ENCODE results near the gene PAPPA.

Gene PAPPA

DNA sequence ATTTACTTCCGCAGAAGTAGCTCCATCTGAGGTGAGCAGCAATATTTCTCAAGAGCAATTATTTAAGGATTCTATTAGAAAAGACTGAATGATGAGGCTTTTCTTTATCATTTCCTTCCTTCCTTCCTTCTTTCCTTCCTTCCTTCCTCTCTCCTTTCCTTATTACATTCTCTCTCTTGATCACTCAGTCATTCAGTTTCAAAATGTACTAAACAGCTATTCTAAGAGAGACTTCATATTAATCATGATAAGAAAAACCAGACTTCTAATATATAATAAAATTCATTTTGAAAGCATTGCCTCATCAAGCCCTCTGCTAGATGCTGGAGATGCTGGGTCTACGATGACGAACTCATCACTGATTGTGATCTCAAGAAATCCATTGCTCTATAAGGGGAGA is 30.4 kb upstream of the PAPPA start:
- TF ChIP-seq, protein P1, sequence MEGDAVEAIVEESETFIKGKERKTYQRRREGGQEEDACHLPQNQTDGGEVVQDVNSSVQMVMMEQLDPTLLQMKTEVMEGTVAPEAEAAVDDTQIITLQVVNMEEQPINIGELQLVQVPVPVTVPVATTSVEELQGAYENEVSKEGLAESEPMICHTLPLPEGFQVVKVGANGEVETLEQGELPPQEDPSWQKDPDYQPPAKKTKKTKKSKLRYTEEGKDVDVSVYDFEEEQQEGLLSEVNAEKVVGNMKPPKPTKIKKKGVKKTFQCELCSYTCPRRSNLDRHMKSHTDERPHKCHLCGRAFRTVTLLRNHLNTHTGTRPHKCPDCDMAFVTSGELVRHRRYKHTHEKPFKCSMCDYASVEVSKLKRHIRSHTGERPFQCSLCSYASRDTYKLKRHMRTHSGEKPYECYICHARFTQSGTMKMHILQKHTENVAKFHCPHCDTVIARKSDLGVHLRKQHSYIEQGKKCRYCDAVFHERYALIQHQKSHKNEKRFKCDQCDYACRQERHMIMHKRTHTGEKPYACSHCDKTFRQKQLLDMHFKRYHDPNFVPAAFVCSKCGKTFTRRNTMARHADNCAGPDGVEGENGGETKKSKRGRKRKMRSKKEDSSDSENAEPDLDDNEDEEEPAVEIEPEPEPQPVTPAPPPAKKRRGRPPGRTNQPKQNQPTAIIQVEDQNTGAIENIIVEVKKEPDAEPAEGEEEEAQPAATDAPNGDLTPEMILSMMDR (IDR thresholded peaks at IDR 0.05; ENCODE audit: insufficient read depth, low read depth, low read length, missing control alignments): no peak
- no peak for DNase-seq (ENCODE audit: low read depth)
- H3K4me3 ChIP-seq (ENCODE audit: low read length): no peak overlapping the region

DNA sequence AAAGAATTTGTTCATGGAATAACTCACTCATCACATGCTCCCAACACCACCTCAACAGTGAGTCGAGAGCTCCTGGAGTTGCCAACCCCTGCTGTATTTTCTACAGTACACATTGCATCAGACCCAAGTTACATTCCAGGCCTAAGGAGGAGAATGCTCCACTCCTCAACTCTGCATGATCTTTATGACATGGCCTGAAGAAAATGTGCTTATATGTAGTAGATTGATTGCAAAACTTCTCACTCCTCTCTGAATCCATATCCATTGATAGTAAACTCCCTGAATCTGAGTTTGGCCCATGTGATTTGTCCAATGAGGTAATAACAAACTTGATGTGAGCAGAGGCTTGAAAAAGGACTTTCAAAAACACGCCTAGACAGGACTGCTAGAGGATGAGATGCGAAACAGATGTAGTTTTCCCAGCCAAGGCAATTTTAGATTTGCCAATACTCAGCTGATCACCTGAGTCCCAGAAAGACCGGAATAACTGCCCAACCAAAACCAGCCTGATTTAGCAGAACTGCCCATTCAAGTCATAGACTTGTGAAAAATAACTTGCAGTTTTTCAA is 29.0 kb upstream of the PAPPA start:
- no peak overlapping the region for H3K4me3 ChIP-seq (ENCODE audit: low read length)
- DNase-seq (ENCODE audit: low read depth): peak; percentile 93
- TF ChIP-seq, protein P1 (IDR thresholded peaks at IDR 0.05; ENCODE audit: insufficient read depth, low read depth, low read length, missing control alignments): no peak

DNA sequence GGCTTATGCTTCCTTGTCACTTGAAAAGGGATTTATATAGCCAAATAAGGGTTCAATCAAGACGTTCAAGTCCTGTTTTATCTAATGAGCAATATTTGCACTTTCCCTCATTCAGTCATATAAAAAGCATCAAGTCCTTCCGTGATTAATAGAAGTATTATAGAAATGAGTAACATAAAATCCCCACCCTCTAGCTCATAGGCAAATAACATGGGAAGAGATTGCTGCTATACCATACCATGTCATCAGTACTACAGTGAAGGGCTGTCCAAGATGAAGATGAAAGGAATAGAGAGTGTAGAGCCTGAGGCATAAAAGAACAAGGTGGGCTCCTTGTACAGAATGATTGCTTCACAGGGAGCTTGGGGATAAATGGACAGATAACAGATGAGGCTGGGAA is 20.4 kb upstream of the PAPPA start:
- H3K4me3 ChIP-seq (ENCODE audit: low read length): no peak overlapping the region
- peak; percentile 20 for DNase-seq (ENCODE audit: low read depth)
- TF ChIP-seq, protein P1 (IDR thresholded peaks at IDR 0.05; ENCODE audit: insufficient read depth, low read depth, low read length, missing control alignments): no peak

DNA sequence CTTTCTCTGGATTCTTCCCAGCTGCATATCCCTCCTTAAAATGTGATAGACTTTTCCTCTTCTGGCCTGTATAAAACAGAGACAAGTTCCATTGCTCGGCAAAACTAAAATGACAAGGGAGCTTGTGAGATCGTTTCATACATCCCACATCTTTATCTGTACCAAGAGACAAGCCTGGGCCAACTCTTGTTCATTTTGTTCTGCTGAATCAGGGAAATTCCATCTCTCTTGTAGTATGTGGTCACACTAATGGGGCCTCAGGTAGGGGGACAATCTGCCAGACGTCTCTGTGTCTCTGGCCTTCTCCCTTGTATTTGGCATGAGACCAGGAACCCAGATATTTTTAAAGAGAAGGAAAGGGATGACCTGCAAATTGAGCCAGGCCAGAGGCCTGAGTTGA is 18.6 kb upstream of the PAPPA start:
- no peak for DNase-seq (ENCODE audit: low read depth)
- TF ChIP-seq, protein P1 (IDR thresholded peaks at IDR 0.05; ENCODE audit: insufficient read depth, low read depth, low read length, missing control alignments): no peak
- H3K4me3 ChIP-seq (ENCODE audit: low read length): no peak overlapping the region

DNA sequence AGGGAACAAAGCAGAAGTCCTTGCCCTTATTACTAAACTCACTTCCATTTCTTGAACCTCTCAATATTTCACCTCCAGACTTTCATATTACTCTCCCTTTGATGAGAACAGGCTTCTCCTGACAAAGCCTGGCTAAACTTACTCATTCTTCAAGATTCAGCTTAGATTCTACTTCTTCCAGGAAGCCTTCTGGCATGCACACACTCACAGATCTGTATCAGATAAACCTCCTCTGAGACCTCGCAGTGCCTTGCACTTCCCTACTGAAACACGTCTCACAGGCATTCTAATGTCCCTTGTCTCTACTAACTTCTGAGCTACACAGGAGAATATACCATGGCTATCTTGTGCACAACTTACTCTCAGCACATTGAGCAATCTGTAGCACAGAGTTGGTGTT is 16.6 kb upstream of the PAPPA start:
- no peak for DNase-seq (ENCODE audit: low read depth)
- no peak overlapping the region for H3K4me3 ChIP-seq (ENCODE audit: low read length)
- TF ChIP-seq, protein P1 (IDR thresholded peaks at IDR 0.05; ENCODE audit: insufficient read depth, low read depth, low read length, missing control alignments): no peak

GRCh38 chr9:116137581-116137980 is 16.0 kb upstream of the PAPPA start:
- H3K4me3 ChIP-seq (ENCODE audit: low read length): no peak overlapping the region
- TF ChIP-seq, protein P1 (IDR thresholded peaks at IDR 0.05; ENCODE audit: insufficient read depth, low read depth, low read length, missing control alignments): no peak
- no peak for DNase-seq (ENCODE audit: low read depth)

GRCh38 chr9:116141864-116142561 is 11.6 kb upstream of the PAPPA start:
- TF ChIP-seq, protein P1 (IDR thresholded peaks at IDR 0.05; ENCODE audit: insufficient read depth, low read depth, low read length, missing control alignments): no peak
- DNase-seq (ENCODE audit: low read depth): peak; percentile 84
- H3K4me3 ChIP-seq (ENCODE audit: low read length): no peak overlapping the region

Data from epithelial cell of esophagus (primary cell).